Smooth muscle cell of the brain vasculature (primary cell): ENCODE data around the gene ERC2.

Experiments
- DNase-seq: peaks from one replicate; pipeline ENCODE4 v3.0.0-alpha.2; 2012; ENCODE audit warnings: low read depth, low spot score

Gene ERC2

GRCh38 chr3:55647063-55647462, 821.2 kb downstream of the ERC2 start:
- no peak for DNase-seq

GRCh38 chr3:55646121-55646520, 822.1 kb downstream of the ERC2 start:
- DNase-seq = no peak

- DNase-seq = no peak
Measured at GRCh38 chr3:55645422-55645821, 822.8 kb downstream of the ERC2 start.

GRCh38 chr3:55643283-55643682, 825.0 kb downstream of the ERC2 start:
- no peak for DNase-seq

- no peak for DNase-seq
Measured at GRCh38 chr3:55641964-55642363, 826.3 kb downstream of the ERC2 start.

- DNase-seq = no peak
Measured at GRCh38 chr3:55639896-55640765, 828.1 kb downstream of the ERC2 start.

GRCh38 chr3:55639143-55639542, 829.1 kb downstream of the ERC2 start:
- DNase-seq = no peak

GRCh38 chr3:55637906-55638638, 830.2 kb downstream of the ERC2 start:
- no peak for DNase-seq

GRCh38 chr3:55636300-55637195, 831.7 kb downstream of the ERC2 start:
- DNase-seq = no peak

GRCh38 chr3:55634345-55634744, 833.9 kb downstream of the ERC2 start:
- no peak for DNase-seq

- DNase-seq = no peak
Measured at GRCh38 chr3:55633333-55633732, 834.9 kb downstream of the ERC2 start.

GRCh38 chr3:55631766-55632331, 836.4 kb downstream of the ERC2 start:
- DNase-seq = no peak

GRCh38 chr3:55630921-55631299, 837.4 kb downstream of the ERC2 start:
- no peak for DNase-seq

GRCh38 chr3:55630280-55630920, 837.9 kb downstream of the ERC2 start:
- DNase-seq = no peak

- no peak for DNase-seq
Measured at GRCh38 chr3:55629432-55629831, 838.8 kb downstream of the ERC2 start.

- no peak for DNase-seq
Measured at GRCh38 chr3:55626279-55626665, 842.0 kb downstream of the ERC2 start.

- DNase-seq = no peak
Measured at GRCh38 chr3:55624238-55624637, 844.0 kb downstream of the ERC2 start.

GRCh38 chr3:55623786-55624185, 844.5 kb downstream of the ERC2 start:
- DNase-seq = no peak

GRCh38 chr3:55622733-55623132, 845.5 kb downstream of the ERC2 start:
- no peak for DNase-seq

GRCh38 chr3:55622116-55622515, 846.2 kb downstream of the ERC2 start:
- DNase-seq = no peak

GRCh38 chr3:55621648-55622047, 846.6 kb downstream of the ERC2 start:
- DNase-seq = no peak
